ENCODE measurements around the gene ASIC2.

Gene ASIC2

DNA sequence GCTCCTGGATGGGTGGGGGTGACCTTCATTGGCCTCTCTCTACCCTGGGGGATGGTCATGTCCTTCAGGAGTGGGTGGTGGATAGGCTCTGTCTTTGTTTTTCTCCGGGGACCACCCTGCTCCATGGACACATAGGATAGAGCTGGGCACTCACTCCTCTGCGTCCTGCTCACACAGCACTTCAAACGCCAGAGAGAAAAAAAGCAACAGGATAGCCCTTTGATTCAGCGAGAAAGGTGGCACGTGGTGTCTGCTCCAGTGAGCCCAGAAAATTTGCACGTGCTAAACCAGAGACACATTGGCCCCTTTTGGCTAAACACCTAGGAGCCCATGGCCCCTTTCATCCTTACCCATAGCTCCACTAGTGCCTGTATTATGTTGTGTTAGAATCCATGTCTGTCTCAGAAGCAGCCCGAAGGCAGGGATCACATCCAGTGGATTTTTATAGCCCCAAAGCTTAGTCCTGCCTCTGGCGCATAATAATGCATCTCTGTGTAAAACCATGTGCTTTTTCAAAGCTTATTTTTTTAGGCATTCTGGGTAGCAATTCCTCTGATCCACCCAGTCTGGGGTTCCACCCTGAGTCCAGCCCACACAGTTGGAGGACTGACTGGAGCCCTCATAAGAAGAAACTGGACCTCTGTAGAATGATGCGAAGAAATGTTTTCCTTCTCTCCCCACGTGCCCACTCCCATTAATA lies 90.1 kb downstream of the ASIC2 start:
- no peak for DNase-seq

DNA sequence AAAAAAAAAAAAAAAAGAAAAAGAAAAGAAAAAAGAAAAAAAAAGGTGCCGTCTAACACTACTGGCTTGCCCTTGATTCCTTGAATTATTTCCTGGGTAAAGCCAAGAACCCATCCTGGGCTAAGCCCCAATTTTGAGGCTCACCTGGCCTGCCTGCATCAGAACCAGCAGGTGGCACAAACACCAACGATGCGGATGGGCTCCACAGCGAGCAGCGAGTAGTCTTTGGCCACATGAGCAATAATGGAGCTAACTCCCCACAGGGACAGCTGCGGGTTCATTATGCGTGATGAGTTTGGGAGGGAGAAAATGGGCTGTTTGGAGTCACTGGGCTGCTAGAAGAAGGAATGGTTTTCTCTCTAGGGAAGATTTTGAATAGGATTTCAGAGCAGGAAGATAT lies 91.1 kb downstream of the ASIC2 start:
- DNase-seq = no peak

DNA sequence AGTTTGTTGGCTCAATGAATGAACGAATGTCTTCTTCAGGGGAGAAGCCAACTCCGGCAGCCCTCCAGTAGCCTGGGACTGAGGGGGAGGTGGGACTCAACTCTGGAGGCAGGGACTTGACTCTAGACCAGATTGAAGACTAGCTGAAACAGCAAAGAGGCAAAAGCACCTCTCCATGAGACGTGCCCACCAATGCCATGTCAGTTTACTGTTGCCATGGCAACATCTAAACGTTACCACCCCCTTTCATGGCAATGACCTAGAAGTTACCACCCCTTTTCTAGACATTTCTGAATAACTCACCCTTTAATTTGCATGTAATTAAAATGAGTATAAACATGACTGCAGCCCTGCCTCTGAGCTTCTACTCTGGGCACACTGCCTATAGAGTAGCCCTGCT lies 91.8 kb downstream of the ASIC2 start:
- no peak for DNase-seq

DNA sequence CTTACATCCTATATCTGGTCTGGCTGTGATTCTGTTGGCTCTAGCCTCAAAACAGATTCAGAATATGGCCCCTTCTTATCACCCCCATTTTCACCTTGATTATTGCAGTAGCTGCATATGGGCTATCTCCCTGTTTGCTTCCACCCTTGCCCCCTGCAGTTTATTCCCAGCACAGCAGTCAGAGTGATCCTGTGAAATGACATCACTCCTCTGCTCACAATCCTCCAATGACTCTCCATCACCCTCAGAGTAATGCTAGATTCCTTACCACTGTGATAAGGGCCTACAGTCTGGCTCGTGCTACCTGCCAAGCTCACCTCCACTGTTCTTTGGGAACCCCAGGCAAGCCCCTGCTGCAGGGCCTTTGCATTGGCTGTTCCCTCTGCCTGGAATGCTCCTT lies 92.5 kb downstream of the ASIC2 start:
- no peak for DNase-seq

DNA sequence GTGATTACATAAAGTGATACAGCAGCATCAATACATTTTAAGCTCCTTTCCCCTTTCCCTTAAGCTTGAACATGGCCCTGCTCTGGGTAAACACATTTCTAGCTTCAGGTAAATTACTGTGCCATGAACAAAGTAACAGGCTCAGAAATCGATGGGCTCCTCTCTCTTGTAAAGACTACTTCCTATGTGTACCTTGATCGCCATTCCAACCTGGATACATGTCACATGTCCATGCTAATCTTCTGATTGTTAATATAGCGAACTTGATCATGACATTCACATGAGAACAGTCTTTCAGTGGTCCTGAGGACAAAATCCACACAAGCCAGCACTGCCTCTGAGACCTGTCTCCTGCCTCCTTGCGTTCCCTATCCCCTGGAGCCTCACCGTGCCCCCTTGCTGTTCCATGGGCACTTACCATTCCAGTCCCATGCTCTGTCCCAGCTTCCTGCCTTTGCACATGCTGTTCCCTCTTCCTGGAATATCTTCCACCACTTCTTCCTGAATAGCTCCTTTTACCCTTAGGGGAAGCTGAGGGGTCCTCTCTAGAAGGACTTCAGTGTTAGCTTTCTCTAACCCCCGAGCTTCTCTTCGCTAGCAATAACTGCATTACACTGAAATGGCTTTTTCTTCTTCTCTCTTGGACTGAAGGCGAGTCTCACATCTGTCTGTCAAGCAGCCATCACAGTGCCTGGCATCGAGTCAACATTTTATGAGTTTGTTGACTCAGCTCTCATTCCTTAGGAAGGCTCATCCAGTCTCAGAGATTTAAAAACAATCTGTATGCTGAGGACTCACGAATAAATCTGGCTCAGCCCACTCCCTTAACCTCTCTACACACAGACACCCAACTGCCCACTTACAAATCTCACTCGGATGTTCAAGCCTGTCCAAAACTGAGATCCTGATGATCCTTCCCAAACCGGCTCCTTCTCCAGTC lies 93.3 kb downstream of the ASIC2 start:
- no peak for DNase-seq

- DNase-seq = no peak
Measured at GRCh38 chr17:33198954-33199353, 94.1 kb downstream of the ASIC2 start.

DNA sequence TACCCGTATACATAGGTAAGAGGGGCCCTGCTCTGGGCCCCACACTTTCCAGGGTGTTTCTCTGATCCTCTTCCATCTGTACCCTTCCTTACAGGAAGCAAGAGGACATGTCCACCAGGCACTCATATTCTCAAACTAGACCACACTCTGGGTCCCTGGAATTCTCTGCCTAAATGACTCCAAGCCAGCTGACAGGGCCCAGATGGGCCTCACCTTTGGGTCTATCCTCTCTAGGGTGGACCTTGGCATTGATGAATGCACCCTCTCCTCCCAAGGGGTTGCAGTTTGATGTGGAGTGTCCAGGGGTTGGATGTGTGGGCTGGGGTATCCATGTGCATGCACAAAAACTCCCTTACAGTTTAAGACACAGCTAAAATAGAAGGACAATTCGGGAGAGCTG lies 95.8 kb downstream of the ASIC2 start:
- no peak for DNase-seq

DNA sequence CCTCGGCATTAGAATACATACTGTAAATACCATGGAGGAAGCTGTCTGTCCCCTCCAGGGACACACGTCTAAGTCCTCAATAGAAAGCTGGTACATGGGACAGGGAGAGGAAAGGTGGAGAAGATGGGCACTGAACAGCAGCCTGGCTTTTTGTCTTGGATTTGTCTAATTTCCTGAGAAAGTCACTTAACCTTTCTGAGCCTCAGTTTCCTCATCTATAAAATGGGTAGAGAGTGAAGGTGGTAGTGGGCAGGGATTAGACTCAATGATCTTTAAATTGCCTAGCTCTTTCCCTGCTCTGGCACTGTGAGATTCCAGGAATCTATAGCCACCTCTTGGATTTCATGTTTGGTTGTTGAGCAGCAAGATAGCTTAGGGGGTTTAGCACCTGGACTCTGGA lies 96.2 kb downstream of the ASIC2 start:
- DNase-seq = no peak

DNA sequence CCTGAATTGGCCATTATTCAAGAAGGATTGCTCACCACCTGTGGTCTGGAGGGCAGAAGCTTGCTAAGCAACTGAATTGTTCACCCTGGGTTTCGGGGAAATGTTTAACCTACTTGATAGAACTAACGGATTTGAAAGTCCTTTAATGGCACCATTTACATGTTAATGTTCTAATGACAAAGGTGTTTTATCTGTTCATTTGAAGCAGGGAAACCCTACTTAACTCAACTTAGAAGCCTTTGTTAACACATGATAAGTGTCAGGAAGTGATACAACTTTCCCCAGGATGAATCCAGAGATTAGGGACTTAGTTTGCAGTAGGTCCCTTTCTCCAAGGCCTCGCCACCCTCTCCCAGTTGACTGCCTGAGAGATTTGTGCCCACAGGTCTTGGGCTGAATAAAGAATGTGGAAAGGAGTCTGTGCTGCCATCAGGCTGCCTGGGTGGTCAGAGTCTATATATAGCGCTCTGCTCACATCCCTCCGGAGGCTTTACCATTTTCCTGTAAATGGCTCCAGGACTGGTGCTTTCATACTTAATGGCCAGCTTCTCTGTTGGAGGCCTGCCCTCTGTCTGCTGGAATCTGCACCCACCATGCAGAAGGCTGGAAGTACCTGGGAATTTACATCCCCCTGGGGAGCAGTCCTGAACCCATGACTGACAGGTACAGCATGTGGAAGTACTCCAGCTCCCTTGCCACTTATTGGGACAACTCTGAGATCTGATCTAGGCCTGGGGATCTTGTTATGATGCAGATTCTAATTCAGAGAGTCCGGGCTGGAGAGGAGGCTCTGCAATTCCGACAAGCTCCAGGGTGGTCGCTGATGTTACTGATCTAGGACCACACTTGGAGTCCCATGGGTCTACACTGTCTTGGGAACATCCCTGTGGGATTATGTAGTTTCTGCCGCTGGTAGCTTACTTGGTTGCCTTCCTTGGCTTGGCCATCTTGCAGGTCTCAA lies 99.9 kb downstream of the ASIC2 start:
- DNase-seq = no peak

GRCh38 chr17:33183487-33184026 lies 109.5 kb downstream of the ASIC2 start:
- DNase-seq = no peak

GRCh38 chr17:33179151-33179550 lies 113.9 kb downstream of the ASIC2 start:
- DNase-seq = no peak

GRCh38 chr17:33178681-33179080 lies 114.4 kb downstream of the ASIC2 start:
- DNase-seq = no peak

DNA sequence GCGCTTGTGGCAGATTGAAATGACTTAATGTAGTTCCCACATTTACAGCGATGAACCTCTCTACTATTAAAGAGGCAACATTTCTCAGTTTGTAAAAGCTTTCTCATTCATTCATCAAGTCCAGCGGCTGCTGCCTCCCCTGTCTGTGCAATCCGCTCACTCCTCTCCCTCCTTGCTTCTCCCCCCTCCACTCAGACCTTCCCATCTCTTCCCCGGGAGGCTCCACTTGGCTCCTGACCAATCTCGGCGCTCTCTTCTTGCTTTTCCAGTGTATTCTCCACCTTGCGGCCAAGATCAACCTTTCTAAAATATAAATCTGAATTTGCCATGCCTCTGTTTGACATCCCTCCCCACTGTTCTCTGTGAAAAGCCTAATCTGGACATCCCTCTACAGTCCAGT lies 117.5 kb downstream of the ASIC2 start:
- DNase-seq = no peak

- no peak for DNase-seq
Measured at GRCh38 chr17:33171931-33172330, 121.2 kb downstream of the ASIC2 start.

DNA sequence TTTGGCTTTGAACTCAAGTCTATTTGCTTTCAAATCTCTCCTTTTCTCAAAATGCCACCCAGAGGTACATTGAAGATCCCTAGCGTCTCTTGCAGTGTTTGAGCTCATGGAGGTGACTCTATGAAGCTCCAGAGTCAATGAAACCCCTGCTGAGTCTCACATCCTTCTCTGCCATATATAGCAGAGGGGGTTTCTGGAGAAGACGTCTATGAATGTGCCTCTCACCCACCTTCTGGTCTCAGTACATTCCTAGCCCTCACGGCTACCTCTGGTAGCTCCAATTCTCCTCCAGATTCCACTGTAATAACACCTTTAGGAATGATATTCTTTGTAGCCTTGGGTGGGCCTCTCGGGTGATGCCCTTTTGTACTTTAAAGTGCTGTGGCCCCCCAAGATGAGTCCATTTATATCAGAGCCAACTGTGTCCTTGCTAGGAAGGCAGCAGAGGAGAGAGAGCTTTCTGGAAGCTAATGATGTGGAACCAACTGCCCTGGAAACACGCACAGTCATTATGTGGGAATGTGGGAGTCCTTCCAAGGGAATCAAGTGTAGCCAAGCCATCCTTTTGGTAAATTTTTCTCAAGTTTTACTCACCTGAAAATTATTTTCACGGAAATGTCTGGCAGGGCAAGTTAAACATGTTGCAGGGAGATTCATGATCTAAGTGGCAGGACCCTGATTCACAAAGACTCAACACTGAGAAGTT lies 123.4 kb downstream of the ASIC2 start:
- no peak for DNase-seq

- DNase-seq = no peak
Measured at GRCh38 chr17:33167736-33168135, 125.4 kb downstream of the ASIC2 start.

DNA sequence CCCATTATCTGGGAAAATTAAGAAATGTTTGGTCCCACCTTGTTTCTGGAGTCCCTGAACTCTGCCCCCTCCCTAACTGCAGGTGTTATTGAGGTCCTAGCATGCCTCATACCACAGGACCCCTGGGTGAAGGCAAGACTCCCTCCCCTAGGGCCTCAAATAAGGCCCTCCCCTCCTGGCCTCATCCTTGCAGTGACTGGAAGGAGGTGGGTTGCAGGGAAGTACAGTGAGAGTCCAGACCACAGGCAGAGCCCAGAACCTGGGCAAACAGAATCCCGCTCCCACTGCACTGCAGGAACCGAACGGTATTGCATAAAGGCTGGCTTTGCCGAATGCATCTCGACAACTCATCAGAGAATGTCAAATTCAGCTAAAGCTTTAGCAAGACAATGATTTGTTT lies 126.6 kb downstream of the ASIC2 start:
- DNase-seq = no peak

DNA sequence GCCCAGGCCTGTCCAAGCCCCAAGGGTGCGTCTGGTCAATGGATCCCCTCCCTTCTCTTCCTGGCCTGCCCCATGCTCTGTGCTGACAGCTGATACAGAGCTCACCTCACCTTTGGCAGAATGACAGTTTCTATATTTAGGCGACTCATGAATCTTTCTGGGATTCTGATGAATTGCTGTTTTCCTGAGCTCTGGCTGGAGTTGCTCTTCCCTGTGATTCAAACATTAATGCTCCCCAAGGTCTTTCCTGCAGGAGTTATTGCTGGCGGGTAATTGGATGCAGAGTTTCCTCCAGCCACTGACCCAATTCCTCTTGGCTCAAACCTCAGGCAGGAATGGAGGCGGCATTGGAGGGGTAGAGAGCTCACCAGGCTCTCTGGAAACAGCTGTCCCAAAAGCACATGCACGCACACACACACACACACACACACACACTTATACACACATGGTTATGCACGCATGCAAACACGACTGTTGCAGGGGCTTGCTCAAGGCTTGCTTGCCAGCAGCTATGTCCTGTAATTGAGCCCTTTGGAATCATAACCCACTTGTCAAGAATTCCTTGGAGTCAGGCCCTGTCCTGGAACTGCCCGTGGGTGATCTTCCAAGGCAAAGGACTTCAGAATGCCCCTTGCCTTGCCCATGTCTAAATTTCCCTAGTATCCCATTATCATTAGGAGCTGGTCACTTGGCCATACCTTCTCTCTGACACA lies 128.8 kb downstream of the ASIC2 start:
- no peak for DNase-seq

DNA sequence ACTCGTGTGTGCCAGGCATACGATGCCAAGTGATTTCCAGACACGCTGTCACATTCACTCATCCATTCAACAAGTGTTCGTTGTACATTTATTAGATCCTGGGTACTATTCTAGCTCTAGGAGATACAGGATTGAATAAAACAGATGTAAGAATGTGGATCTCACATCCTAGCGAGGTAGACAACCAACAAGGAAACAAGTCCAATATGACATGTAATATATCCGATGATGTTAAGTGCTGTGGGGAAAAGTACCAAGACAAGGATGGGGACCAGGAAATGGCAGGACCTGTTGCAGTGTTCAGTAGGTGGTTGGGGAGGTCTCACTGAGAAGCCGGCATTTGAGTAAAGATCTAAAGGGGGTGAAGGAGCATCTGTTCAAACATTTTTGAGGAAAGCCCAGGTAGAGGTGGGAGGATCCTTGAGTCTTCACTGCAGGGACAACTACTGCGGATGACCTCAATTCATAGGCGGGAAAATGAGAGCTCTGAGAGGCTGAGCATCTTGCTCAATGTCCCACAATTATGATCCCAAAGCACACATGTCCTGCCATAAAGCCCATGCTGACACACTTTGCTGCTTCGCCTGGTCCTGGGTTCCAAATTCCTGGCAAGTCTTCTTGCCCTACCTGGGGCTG lies 129.4 kb downstream of the ASIC2 start:
- DNase-seq = no peak

DNA sequence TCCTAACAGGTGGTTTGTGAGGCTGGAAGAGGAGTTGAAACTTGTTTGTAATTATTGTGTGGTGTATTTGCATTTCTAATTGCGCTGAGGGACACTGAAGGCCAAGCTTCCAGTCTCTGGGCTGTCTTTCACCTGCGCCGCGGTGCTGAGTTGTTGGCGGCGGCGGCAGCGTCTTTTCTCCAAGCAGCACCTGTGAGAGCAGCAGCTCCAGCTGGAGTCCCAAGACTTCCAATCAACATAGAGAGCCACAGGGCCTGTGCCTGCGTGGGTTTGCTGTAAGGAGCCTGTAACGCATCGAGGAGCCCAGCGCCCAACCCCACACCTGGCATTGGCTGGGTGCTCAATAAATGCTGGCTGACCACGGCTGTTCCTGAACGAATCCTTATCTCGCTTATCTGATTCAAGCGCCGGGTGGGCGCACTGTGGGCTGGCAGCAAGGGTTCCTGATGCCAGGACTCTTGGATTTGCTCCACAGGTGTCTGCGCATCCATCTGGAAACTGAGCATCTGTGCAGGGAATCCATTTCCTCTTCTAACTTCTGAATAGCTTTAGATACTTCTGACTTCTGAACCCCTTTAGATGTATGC lies 138.1 kb downstream of the ASIC2 start:
- DNase-seq = no peak

DNA sequence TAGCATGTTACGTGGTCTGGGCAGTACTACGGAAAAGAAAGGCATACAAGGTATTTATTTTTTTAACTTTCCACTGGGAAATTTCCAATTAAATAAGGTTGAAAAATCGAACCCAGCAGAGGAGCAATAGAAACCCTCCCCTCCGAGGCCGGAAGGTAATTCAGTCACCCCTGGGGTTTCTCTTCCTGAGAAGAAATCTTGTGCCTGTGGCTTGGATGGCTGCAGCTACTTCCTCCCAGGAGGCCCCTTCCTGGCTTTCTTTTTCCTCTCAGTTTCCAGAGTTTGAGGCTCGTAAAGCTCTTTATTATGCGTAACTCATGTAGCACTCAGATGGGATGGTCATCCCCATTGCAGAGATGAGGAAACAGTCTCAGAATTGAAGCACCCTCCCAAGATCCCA lies 140.3 kb downstream of the ASIC2 start:
- DNase-seq = no peak
